Memory B cell (primary cell): ENCODE measurements around the gene HPS4.
A peak's percentile ranks its signal among the peaks of the same experiment; 100 is the strongest.

ENCODE experiments used
- ATAC-seq: fragments of 150-1000 bp; cut with Tn5 transposase; 2 replicates; pipeline ENCODE4 v1.10.0; 2021; ENCODE audit warnings: low read depth, mild to moderate bottlenecking, moderate library complexity
- DNase-seq, 2 donors: peaks; one replicate each; pipeline ENCODE4 v3.0.0; 2022; ENCODE audit warnings: low spot score in 2 of 2
- H3K27ac Mint-ChIP-seq: one replicate; pipeline ENCODE4 v1.8.0; 2022; ENCODE audit warnings: mild to moderate bottlenecking, moderate library complexity, mixed read lengths
- H3K27me3 Mint-ChIP-seq: one replicate; pipeline ENCODE4 v1.8.0; 2022; ENCODE audit warnings: mixed read lengths
- H3K36me3 Mint-ChIP-seq: one replicate; pipeline ENCODE4 v1.8.0; 2022; ENCODE audit warnings: mild to moderate bottlenecking, mixed read lengths
- H3K4me1 Mint-ChIP-seq: one replicate; pipeline ENCODE4 v1.8.0; 2022; ENCODE audit warnings: mixed read lengths
- H3K4me3 Mint-ChIP-seq: one replicate; pipeline ENCODE4 v1.8.0; 2022; ENCODE audit warnings: mild to moderate bottlenecking, moderate library complexity, mixed read lengths
- H3K9me3 Mint-ChIP-seq: one replicate; pipeline ENCODE4 v1.8.0; 2022; ENCODE audit warnings: mixed read lengths

The HPS4 gene

DNA sequence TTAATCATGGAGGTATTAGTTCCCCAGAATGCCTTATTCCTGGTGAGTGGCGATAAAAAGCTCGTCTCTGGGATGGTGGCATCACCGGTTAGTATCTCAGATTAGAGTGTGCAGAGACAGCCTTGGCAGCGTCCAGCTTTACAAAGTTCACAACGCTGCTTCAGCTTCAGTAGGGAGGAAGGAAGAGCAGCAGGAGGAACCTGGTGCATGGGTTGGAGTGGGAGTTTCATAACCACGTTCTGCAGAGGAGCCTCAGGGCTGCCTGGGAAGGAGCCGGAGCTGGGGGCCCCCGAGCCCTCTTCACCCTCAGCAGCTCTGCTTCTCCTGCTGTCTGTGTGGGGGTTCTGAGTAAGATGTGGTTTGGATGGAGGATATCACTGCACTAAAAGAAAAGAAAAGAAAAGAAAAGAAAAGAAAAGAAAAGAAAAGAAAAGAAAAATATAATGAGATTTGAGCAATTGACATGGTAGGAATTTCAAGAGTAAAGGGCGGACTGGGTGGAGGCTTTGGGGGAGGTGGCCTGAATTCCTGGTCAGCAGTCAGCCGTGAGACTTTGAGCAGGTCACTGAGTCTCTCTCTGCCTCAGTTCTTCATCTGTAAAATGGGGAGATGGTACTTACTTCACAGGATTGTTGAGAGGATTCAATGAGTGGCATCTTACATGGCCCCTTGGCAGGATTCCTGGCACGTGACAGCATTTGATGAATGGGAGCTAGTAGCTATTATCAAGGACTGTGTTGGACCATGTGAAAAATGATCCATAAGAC lies 48.1 kb downstream of the HPS4 start:
- no peak overlapping the region for H3K4me3 Mint-ChIP-seq
- H3K36me3 Mint-ChIP-seq: peaks cover 11% of the 10 kb centered on the region
- H3K9me3 Mint-ChIP-seq: no peaks in the 10 kb centered on the region
- no peak for DNase-seq
- no peaks in the 10 kb centered on the region for H3K27me3 Mint-ChIP-seq
- H3K27ac Mint-ChIP-seq: no peak overlapping the region
- ATAC-seq: no peak
- peaks cover 34% of the 10 kb centered on the region for H3K4me1 Mint-ChIP-seq

DNA sequence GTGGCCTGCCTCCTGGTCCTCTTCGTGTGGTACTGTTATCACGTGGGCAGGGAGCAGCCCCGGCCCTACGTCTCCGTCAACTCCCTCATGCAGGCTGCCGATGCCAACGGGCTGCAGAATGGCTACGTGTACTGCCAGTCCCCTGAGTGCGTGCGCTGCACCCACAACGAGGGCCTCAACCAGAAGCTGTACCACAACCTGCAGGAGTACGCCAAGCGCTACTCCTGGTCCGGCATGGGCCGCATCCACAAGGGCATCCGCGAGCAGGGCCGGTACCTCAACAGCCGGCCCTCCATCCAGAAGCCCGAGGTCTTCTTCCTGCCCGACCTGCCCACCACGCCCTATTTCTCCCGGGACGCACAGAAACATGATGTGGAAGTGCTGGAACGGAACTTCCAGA lies 49.8 kb downstream of the HPS4 start:
- no peak for DNase-seq
- H3K36me3 Mint-ChIP-seq: peaks cover 11% of the 10 kb centered on the region
- ATAC-seq: no peak
- peak overlapping the region; percentile 76 for H3K27ac Mint-ChIP-seq
- H3K4me3 Mint-ChIP-seq: no peak overlapping the region
- H3K27me3 Mint-ChIP-seq: no peaks in the 10 kb centered on the region
- no peaks in the 10 kb centered on the region for H3K9me3 Mint-ChIP-seq
- H3K4me1 Mint-ChIP-seq: peaks cover 45% of the 10 kb centered on the region

DNA sequence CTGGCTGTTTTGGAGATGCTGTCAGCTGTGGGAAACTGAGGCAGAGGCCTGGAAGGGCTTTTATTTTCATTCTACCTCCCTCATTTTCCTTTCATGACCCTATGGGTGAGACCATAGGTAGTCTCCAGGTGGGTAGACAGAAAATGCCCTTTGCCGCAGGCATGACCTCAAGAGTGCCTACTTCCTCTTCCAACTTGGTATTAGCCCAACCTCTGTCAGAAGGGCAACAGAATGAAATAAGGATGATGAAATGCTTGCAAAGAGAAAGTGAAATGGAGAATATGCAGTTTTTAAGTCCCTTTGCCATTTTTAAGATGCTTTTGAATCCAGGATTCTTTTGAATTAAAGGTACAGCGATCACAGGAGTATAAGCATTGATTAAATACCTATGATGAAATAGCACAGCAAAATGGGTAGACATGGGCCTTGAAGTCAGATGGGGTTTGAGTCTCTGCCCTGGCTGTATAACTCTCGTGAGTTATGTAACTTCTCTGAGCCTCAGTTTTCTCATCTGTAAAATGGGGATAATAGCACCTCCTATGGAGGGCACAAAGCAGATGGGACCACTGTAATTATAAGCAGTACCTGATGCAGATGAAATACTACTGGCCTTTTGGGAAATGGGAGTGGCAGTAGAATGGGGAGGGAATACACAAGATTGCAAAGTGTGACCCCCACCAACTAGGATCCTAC lies 50.8 kb downstream of the HPS4 start:
- Mint-ChIP-seq H3K9me3 (no peaks in the 10 kb centered on the region), H3K27me3 (no peaks in the 10 kb centered on the region), H3K4me1 (peaks cover 53% of the 10 kb centered on the region), H3K27ac (peak overlapping the region; percentile 76), H3K4me3 (no peak overlapping the region), H3K36me3 (peaks cover 11% of the 10 kb centered on the region)
- ATAC-seq (peak; percentile 58), DNase-seq (peak; percentile 45 to 61)

DNA sequence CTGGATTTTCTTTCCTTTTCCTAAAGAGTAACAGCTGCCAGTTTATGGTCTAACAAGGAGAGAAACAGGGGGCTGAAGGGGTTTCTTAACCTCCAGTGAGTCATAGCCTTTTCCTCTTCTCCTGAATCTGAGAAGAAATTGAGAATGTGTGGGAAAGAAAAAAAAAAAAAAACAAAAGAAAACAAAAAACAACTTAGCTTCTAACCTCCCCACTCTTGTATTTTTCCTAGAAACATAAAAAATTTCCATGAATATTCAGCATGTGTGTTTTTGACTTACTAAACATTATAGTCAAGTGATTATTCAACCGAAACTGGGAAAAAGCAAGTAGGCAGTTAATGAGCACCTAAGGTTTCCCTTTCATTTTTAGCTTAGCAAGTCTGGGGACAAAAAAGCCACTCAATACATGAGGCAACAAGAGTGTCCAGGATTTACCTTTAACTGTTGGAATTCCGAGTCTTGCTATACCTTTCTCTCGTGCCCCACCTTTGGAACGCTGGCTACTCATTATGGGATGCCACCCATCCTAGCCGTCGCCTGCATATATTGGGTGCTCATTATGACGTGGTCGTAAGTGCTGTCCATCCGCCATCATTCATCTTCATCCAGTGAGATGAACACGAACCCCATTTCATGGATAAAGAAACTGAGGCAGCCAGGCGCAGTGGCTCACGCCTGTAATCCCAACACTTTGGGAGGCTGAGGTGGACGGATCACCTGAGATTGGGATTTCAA lies 52.2 kb downstream of the HPS4 start:
- no peak for ATAC-seq
- peaks cover 53% of the 10 kb centered on the region for H3K4me1 Mint-ChIP-seq
- H3K9me3 Mint-ChIP-seq: no peaks in the 10 kb centered on the region
- H3K36me3 Mint-ChIP-seq: peaks cover 9% of the 10 kb centered on the region
- H3K27ac Mint-ChIP-seq: no peak overlapping the region
- H3K4me3 Mint-ChIP-seq: no peak overlapping the region
- no peak for DNase-seq
- no peaks in the 10 kb centered on the region for H3K27me3 Mint-ChIP-seq

DNA sequence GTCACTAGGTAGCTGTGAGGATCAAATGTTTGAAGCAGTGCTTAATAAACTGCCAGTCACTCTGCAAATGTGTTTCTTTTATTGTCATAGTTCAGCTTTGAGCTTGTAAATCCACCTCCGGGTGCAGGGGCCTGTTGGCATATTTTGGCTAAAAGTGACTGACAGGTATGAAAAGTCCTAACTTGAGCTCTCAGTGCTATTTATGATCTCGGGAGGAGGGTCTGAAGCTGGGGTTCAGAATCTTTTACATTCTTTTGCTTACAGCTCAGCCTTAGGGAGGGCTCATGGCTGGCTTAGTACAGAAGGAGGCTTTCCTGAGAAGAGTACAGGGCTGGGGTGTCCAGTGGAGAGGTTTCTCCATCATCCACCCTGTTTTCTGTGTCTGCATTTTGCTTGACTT lies 53.0 kb downstream of the HPS4 start:
- H3K36me3 Mint-ChIP-seq: peaks cover 7% of the 10 kb centered on the region
- ATAC-seq: no peak
- no peak for DNase-seq

DNA sequence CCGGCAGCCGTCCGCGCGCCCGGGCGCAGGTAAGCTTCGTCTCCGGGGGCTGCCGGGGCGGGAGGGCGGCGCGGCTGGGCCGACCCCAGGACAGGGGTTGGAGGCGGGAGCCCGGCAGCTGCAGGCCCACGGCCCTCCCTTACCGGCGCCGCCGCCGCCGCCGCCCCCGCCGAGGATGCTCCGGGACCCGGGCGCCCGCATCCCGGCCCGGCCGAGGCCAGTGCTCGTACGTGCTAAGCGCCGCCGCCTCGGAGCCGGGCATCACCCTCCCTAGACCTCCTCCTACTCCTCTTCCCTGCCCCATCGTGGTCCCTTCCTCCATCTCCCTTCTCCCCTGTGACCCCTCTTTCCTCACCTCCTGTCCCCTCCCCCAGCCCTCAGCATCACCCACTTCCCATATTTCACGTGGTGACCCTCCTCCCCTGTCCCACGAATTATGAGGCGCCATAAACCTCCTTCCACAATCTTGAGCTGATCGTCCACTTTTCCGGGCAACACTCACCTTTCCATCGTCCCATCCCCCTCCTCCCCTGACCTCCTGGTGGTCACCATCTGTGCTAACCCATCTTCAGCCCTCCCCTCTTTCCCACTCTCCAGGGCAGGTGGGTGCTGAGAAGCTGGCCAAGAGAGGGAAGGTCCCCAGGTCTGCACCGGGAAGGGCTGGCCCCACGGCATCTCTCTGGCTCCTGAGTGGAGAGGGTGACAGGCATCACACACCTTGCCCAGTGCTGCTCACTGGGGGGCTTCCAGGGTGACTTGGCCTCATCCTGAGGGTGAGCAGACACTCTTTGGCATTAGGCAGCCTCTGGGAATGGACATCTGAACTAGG lies 53.9 kb downstream of the HPS4 start:
- Mint-ChIP-seq H3K9me3 (no peaks in the 10 kb centered on the region), H3K36me3 (no peaks in the 10 kb centered on the region), H3K4me3 (peak overlapping the region; percentile 97), H3K4me1 (peaks cover 44% of the 10 kb centered on the region), H3K27me3 (no peaks in the 10 kb centered on the region), H3K27ac (peak overlapping the region; percentile 92)
- DNase-seq (peak in 1 of 2 donors; percentile 18), ATAC-seq (peak; percentile 1)

More for the DNA sequence above, 53.0 kb downstream of the HPS4 start:
- Mint-ChIP-seq H3K4me3 (peak overlapping the region; percentile 97), H3K27me3 (no peaks in the 10 kb centered on the region), H3K9me3 (no peaks in the 10 kb centered on the region), H3K4me1 (peaks cover 51% of the 10 kb centered on the region), H3K27ac (peak overlapping the region; percentile 92)

DNA sequence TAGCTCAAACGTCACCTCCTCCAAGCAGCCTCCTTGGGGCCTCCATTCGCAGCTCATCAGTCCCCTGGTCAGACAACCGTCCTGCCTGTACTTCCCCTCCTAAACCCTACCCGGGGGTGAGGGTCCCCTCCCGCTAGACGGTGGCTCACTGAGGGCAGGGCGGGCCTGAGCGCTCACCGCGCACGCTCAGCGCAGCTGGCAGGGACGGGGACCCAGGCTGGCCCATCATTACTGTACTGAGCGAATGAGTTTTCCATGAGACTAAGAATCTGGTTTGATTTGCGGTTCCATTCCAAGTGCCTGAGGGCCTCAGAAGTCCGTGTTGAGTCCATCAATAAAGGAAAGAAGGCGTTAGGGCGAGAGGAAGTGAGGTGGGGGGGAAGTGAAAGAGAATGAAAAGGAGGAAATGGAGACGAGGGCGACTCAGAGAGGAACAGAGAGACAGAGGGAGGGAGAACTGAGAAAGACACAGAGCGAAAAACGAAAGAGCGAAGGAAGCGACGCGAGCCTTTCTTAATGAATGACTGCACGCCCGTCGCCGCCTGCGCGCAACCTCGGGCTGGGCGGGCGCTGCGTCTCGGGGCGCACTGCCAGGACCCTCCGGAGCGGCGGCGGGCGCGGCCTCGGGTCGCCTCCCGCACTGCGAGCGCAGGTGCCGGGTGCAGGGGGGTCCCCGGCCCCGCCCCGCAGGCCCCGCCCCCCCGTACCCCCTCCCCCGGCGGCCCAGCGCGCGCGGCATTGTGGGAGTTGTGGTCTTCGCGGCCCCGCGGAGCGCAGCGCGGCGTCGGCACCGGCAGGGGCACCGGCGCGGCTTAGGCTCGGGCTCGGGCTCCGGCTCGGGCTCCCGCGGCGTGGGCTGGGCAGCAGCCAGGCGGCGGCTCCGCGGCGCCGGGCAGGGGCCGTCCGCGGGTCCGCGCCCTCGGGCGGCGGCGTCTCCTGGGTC lies 54.8 kb downstream of the HPS4 start, which contains the start of gene ASPHD2:
Gene ASPHD2 (plus strand): TSS at position 746 of the 943 bp plus-strand sequence. CDS start 4,356 bp downstream, outside the sequence.
- Mint-ChIP-seq H3K27ac (peak within 1 kb of the TSS; percentile 98), H3K4me3 (peak within 1 kb of the TSS; percentile 97), H3K9me3 (no peaks in the 10 kb centered on the region), H3K4me1 (peaks cover 43% of the 10 kb centered on the region), H3K36me3 (no peaks in the 10 kb centered on the region), H3K27me3 (no peaks in the 10 kb centered on the region)
- ATAC-seq: peak; percentile 80
- DNase-seq: peak; percentile 78 to 80

DNA sequence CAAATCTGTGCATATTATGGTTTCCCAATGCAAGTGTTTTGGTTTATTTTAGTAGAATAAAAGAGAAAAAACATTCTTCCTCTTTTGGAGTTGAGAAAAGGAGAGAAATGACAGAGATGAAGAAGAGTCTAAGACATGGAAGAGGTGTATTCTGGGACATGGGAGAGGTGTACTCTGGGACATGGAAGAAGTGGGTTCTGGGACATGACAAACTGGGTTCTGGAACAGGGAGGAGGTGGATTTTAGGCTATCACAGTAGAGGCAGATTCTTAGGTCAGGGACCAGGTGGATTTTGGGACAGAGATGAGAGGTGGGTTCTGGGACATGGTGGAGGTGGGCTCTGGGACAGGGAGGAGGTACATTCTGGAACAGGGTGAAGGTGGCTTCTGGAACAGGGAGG lies 56.7 kb downstream of the HPS4 start:
- H3K27ac Mint-ChIP-seq: peak overlapping the region; percentile 68
- H3K36me3 Mint-ChIP-seq: peaks cover 1% of the 10 kb centered on the region
- H3K9me3 Mint-ChIP-seq: peaks cover 1% of the 10 kb centered on the region
- peaks cover 31% of the 10 kb centered on the region for H3K4me1 Mint-ChIP-seq
- H3K27me3 Mint-ChIP-seq: no peaks in the 10 kb centered on the region
- H3K4me3 Mint-ChIP-seq: peak overlapping the region; percentile 80
- DNase-seq (no peak), ATAC-seq (no peak)

DNA sequence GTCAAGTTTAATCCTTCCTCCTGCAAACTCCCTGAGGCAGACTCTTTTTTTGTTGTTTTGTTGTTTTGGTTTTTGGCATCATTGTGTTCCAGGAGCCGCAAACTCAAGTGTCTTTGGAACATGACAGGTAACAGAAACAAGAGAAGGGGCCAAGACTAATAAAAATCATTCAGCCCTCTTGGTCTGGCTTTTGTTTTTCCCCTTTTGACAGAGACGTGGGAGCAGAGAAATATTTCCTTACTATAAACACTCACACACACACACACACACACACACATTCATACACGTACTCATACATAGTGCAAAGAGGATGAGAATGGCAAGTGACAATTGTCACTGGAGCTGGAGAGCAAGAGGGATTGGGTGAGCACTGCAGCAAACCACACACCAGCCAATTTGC lies 65.0 kb downstream of the HPS4 start:
- Mint-ChIP-seq H3K27ac (no peak overlapping the region), H3K27me3 (peaks cover 6% of the 10 kb centered on the region), H3K4me3 (no peak overlapping the region), H3K36me3 (peaks cover under 1% of the 10 kb centered on the region), H3K4me1 (no peaks in the 10 kb centered on the region), H3K9me3 (peaks cover 1% of the 10 kb centered on the region)
- DNase-seq (no peak), ATAC-seq (no peak)

DNA sequence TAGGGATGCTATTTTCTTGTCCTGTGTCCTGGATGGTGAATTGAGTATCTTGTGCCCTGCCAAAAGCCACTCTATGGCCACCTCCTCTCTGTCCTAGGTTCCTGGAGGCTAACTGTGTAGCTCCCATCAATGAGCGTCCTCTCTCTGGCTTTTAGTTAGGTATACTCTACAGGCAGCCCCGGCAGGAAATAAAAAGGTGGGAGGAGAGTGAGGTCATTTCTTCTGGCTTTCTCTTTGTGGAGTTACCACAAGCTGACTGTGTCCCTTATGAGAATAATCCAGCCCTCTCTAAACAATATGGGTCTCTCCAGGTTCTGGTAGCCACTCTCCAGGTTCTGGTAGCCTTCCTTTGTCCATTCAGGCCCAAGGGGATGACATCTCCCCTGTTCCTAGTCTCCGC lies 66.2 kb downstream of the HPS4 start:
- no peaks in the 10 kb centered on the region for H3K36me3 Mint-ChIP-seq
- H3K4me3 Mint-ChIP-seq: no peak overlapping the region
- no peaks in the 10 kb centered on the region for H3K4me1 Mint-ChIP-seq
- ATAC-seq: no peak
- no peaks in the 10 kb centered on the region for H3K9me3 Mint-ChIP-seq
- DNase-seq: no peak
- H3K27ac Mint-ChIP-seq: no peak overlapping the region
- H3K27me3 Mint-ChIP-seq: peaks cover 6% of the 10 kb centered on the region

DNA sequence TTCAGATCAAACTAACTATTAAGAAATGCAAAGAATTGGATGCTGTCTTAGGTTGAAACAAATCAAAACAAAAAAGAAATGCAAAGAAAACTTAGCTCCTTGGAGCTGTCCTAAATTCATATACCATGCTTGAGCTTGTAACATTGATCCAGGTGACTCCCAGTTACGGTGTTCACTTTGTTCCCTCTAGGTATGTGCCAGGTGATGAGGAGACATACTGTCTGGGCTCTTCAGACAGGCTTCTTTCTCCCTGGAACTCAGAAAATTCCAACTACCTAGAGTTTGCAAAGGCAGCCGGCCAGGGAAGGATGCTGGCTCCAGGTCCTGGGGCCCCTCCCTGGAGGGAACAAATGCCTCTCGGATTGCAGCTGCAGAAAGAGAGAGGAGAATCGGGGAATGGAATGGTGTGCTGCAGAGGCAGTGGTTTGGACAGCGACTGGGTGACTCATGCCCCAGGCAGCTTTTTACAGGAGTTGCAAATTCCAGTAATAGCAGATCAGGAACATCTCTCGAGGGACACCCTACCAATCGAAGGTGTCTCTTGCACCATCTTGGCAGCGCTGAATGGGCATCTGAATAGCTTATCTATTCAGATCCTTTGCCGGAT lies 66.8 kb downstream of the HPS4 start:
- Mint-ChIP-seq H3K27ac (no peak overlapping the region), H3K9me3 (no peaks in the 10 kb centered on the region), H3K4me1 (no peaks in the 10 kb centered on the region), H3K27me3 (peaks cover 6% of the 10 kb centered on the region), H3K4me3 (no peak overlapping the region), H3K36me3 (no peaks in the 10 kb centered on the region)
- ATAC-seq (no peak), DNase-seq (no peak)

DNA sequence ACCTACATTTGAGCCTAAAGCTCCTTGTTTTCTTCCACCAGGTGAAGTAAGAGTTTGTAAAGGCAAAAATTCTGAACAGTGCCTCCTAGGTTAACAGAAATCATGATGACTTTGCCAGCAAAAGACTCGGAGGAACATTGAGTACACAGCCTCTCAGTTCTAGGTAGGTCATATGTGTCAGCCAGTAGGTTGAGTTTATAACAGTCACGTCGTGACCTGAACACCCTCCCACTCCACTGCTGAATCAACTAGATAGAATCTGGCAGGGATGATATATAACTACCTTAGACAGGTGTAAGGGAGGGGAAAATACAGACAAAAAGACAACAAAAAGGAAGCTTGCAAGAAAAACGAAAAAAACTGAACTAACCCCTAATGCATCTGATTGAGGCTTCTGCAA lies 67.3 kb downstream of the HPS4 start:
- H3K4me3 Mint-ChIP-seq: no peak overlapping the region
- H3K27ac Mint-ChIP-seq: no peak overlapping the region
- H3K4me1 Mint-ChIP-seq: no peaks in the 10 kb centered on the region
- H3K9me3 Mint-ChIP-seq: no peaks in the 10 kb centered on the region
- H3K27me3 Mint-ChIP-seq: peaks cover 6% of the 10 kb centered on the region
- ATAC-seq (no peak), DNase-seq (no peak)
- no peaks in the 10 kb centered on the region for H3K36me3 Mint-ChIP-seq
